Measurements from ENCODE around the gene HCN2.
"Not testable (repeated sequence)": the region's sequence is repeated elsewhere in the genome, so short reads cannot be mapped to it uniquely, and the experiment has no call there.

HCN2 gene

GRCh38 chr19:585551-586110 lies 4.0 kb upstream of the HCN2 start:
- no peak for DNase-seq (ENCODE audit: low read depth)

DNA sequence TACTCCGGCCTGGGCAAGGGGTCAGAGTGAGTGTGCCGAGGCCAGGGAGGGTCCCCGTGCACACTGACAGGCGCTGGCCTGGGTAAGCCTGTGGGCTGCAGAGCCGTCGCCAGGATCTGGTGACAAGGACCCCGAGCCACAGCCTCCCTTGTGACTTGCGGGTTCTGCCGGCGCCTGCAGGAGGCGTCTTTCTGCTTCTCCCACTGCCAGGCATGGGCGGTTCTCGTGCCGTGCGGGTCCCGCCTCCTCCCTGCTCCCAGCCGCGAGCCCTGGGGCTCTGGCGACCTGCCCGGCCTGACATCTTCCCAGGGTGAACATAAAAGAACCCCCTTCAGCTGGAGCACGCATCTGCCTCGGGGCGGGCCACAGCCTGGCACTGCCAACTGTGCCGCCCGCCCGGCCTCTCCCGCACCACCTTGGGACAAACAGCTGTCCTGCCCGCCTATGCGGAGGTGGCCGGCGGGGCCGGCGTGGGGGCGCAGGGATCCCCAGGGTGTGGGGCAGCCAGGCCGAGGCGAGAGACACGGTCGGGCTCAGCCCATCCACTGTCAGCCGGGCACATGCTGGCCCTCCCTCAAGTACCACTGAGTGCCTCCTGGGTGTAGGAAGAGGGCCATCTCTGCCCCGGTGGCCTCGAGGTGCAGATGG lies 1.5 kb upstream of the HCN2 start:
- peak; percentile 52 for DNase-seq (ENCODE audit: low read depth)

DNA sequence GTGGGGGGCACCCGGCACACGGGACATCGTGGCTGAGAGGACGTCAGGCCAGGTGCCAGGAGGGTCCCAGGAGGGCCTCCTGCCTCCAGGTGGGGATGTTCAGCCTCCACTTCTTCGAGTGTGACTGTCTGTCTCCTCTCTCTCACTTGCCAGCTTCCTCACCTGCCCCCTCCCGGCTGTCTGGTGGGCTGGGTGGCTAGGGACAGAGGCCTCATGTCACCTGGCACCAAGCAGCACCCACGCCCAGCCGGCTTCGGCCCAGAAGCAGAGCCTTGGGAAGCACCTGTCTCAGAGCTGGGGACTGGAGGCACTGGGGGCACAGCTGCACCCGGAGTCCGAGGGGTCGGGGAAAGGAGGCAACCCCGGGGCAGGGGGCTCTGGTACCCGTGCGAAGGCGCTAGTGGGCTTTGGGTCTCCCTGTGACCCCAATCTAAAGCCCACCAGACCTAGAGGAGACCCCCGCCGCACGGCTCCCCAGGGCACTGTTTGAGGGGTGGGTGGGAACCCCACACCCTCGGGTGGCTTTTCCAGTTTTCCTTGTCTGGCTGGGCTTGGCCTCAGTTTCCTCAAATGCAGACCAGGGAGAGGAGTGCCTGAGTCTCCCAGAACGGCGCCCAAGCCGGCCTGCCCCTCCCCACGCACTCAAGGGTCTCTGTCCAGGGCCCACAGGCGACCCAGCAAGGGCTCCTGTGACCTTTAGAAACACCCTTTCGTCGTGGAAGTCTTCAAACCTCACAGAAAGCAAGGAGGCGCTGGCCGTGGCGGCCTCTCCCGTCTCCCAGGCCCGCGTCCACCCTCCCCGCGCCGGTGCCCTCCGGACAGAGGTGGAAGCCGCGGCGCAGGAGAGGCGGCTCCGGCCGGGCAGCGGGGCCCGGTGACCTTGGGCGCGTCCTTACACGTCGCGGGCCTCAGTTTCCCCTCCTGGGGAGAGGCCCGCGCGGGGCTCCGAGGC lies 664 bp upstream of the HCN2 start:
- DNase-seq (ENCODE audit: low read depth), result no peak

DNA sequence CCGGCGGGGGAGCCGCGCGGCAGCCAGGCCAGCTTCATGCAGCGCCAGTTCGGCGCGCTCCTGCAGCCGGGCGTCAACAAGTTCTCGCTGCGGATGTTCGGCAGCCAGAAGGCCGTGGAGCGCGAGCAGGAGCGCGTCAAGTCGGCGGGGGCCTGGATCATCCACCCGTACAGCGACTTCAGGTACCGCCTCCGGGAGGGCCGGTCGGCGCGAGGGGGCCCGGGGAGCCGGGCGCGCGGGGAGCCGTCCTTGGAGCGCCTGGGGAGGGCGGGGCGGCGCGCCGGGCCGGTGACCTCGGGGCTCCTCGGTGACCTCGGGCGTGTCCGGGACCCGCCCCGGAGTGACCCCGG lies 690 bp downstream of the HCN2 start:
- no peak for DNase-seq (ENCODE audit: low read depth)

- DNase-seq (ENCODE audit: low read depth), result no peak
These were observed 1.0 kb downstream of the HCN2 start for GRCh38 chr19:590750-591098.

DNA sequence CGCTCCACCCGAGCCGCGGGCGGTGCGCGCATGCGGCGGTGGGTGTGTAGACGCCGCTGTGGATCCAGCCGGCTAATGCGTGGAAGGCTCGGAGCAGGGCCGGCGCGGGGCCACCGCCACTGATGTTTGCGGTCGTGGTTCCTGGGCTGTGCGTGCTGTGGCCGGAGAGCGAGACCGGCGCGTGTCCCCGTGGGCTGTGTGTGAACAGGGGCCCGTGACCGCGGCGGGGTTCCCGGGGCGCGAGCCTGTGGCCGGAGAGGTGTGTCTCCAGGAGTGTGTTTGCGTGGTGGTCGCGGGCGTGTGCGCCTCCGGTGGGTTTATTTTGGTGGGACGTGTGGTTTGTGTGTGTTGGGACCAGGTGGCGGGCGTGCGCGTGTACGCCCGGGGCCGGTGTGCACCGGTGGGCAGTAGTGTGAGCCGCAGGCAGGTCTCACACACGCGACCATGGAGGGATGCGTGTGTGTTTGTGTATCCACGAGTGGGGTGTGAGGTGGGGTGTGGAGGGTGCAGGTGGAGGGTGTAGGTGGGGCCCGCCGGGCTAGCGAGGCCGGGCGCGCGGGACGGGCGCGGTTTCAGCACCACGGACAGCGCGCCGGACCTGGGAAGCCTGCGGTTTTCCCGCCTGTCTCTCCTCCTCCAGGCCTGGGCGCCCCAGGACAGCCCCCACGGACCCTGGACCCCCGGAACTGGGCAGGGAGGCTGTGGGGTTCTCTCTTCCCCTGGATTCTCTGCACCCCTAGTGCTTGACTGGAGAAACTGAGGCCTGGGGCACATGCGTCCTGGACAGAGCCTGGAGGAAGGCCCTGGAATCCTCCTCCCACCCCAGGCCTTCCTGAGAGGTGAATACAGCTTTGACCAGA lies 1.6 kb downstream of the HCN2 start:
- no peak for DNase-seq (ENCODE audit: low read depth)

- no peak for DNase-seq (ENCODE audit: low read depth)
These were observed 2.4 kb downstream of the HCN2 start for GRCh38 chr19:592101-592500.

DNA sequence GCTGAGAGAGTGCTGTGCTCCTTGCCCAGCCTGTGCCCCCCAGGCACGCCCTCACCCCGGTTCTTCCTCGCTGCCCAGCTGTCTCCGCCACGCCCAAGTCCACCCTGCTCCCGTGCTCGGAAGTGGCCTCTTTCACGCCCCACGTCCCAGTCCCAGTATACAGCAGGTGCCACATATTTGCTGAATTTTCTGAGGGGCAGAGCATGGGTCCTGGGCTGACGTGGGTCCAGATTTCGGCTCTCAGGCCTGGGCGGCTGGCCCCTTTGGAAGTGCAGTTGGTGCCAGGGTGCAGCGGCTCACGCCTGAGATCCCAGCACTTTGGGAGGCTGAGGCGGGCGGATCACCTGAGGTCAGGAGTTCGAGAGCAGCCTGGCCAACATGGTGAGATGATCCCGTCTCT lies 3.4 kb downstream of the HCN2 start:
- DNase-seq (ENCODE audit: low read depth), result no peak

GRCh38 chr19:593505-593904 lies 3.8 kb downstream of the HCN2 start:
- no peak for DNase-seq (ENCODE audit: low read depth)

DNA sequence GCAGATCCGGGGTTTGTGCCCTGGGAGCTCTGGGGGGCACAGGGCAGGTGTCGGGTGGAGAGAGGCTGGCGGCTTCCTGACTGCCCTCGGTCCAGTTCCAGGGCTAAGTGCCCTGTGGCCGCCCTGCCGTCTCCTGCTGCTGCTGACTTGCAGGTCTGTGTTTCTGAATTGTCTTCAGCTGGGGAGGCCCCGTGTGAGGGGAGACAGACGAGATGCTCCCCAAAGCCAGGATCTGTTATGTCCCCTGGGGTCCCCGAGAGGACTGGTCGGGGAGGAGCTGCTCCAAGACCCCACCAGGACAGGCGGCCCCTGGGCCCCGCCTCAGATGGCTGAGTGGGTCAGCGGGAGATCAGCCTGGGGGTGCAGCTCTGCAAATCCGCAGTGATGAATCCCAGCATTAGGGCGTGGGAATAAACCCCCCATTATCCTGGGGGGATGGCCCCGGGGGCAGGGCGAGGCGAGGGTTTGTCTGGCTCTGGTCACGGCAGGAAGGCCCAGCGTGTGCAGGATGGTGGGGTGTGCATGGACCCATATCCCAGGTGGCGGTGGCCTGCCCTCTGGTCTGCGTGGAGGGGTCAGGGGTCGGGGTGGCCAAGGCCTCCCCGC lies 4.7 kb downstream of the HCN2 start:
- no peak for DNase-seq (ENCODE audit: low read depth)

- no peak for DNase-seq (ENCODE audit: low read depth)
These were observed 5.9 kb downstream of the HCN2 start for GRCh38 chr19:595326-596262.

DNA sequence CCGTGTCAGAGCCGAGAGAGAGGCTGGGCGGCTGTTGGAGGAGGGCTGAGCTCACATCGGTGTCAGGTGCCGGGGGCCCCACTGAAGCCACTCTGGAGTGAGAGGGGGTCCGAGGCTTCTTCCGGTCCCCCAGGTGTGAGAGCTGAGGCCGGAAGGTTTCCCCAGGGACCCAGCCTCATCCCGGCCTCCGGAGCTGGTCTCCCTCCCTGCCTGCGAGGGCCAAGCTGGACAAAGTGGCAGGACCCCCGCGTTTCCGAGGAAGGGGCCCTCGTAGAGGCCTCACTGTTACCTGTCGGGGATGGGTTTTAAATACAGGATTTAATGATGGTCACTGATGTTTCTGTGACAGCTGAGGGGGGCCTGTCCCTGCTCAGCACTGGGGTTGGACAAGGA lies 6.6 kb downstream of the HCN2 start:
- no peak for DNase-seq (ENCODE audit: low read depth)

DNA sequence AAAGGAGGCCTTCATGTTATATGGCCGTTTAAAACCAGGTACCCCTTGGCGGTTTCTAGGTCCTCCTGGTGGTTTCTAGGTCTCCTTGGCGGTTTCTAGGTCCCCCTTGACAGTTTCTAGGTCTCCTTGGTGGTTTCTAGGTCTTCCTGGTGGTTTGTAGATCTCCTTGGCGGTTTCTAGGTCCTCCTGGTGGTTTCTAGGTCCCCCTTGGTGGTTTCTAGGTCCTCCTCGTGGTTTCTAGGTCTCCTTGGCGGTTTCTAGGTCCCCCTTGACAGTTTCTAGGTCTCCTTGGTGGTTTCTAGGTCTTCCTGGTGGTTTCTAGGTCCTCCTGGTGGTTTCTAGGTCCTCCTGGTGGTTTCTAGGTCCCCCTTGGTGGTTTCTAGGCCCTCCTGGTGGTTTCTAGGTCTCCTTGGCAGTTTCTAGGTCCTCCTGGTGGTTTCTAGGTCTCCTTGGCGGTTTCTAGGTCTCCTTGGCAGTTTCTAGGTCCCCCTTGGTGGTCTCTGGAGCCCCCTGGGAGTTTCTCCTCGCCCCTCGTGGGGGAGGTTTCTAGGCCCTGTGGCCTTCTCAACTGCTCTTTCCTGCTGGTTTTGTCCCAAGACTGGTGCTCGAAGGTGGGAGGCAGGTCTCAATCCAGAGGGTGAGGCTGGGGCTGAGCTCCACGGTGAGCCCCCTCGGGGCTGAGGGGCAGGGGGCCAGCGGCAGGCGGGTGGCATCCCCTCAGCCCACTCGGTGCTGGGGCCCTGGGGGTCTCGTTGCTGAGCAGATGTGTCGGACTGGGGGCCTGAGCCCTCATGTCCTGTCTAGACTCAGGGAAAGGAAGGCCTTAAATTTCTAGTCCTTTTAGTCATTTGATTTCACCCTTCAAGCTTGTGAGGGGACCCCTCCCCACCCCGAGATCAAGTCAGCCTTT lies 8.0 kb downstream of the HCN2 start:
- no peak for DNase-seq (ENCODE audit: low read depth)

GRCh38 chr19:601310-601709 lies 11.6 kb downstream of the HCN2 start:
- no peak for DNase-seq (ENCODE audit: low read depth)

DNA sequence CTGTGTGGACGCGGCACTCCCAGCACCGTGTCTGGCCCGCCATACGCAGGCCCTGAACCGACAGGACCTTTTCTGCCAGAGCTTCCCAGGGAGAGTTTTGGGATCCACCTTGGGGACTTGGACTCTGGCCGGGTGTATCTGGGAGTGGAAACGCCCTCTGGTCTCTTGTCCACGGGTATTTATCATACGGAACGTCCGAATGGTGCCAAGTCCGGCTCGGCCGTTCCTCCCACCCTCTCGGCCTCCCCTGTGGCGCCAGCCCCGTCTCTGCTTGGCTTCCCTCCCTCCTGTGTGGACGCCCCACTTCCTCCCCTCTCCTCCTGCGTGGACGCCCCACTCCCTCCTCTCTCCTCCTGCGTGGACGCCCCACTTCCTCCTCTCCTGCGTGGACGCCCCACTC lies 12.1 kb downstream of the HCN2 start:
- DNase-seq (ENCODE audit: low read depth), result no peak

DNA sequence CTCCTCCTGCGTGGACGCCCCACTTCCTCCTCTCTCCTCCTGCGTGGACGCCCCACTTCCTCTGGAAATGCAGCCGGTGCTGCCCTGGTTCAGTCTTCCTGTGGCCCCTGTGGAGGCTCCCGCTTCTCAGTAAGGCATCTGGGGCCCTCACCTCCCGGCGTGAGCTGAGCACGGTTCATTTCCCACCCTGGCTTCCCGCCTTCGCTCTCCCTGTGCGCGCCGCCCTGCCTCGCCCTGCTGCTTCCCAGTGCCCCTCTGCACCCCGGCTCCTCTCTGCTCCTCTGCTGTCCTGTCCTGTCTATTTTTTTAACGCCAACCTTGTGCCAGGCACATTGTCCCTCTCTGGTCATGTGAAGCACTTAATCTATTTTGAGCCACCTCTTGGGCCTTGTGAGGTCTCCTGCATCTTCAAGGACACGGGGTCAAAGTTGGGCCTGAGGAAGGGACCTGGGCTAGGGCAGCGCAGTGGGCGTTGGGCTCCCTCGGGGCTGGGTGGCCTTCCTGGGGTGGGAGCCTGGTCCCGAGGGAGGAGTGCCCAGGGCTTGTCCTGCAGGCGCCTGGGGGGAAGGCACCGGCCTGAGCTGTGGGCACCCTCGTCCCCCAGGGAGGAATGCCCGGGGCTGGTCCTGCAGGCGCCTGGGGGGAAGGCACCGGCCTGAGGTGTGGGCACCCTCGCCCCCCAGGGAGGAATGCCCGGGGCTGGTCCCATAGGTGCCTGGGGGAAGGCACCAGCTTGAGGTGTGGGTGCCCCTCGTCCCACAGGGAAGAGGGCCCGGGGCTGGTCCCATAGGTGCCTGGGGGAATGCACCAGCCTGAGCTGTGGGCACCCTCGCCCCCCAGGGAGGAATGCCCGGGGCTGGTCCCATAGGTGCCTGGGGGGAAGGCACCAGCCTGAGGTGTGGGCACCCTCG lies 13.0 kb downstream of the HCN2 start:
- no peak for DNase-seq (ENCODE audit: low read depth)

DNA sequence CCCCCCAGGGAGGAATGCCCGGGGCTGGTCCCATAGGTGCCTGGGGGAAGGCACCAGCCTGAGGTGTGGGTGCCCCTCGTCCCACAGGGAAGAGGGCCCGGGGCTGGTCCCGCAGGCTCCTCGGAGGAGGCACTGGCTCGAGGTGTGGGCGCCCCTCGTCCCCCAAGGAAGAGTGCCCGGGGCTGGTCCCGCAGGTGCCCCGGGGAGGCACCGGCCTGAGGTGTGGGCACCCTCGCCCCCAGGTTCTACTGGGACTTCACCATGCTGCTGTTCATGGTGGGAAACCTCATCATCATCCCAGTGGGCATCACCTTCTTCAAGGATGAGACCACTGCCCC lies 13.6 kb downstream of the HCN2 start:
- not testable (repeated sequence) for DNase-seq (ENCODE audit: low read depth)

DNA sequence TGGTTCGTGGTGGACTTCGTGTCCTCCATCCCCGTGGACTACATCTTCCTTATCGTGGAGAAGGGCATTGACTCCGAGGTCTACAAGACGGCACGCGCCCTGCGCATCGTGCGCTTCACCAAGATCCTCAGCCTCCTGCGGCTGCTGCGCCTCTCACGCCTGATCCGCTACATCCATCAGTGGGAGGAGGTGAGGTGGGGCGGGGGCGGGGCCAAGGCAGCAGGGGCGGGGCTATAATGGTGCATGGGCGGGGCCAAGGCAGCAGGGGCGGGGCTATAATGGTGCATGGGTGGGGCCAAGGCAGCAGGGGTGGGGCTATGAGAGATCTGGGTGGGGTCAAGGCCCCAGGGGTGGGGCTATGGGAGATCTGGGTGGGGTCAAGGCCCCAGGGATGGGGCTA lies 14.1 kb downstream of the HCN2 start:
- DNase-seq (ENCODE audit: low read depth), result not testable (repeated sequence)

DNA sequence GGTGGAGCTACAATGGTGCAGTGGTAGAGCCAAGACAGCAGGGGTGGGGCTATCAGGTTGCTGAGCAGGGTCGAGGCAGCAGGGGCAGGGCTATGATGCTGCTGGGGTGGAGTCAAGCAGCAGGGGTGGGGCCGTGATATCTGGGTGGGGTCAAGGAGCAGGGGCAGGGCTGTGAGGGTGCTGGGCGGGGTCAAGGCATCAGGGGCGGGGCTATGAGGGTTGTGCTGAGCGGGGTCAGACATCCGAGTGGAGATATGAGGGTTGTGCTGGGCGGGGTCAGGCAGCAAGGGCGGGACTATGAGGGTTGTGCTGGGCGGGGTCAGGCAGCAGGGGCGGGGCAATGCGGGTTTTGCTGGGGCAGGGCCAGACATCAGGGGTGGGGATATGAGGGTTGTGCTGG lies 14.7 kb downstream of the HCN2 start:
- DNase-seq (ENCODE audit: low read depth), result no peak
